ENCODE results near the gene PTGER4.
"Not testable (repeated sequence)": the region's sequence is repeated elsewhere in the genome, so short reads cannot be mapped to it uniquely, and the experiment has no call there.

Gene PTGER4

GRCh38 chr5:40679913-40680681 is at the start of gene PTGER4:
PTGER4 (plus strand) TSS chr5:40679915; CDS start chr5:40680994, 1,079 bp downstream.
- DNase-seq = no peak

- no peak for DNase-seq
Measured at GRCh38 chr5:40630126-40630525, 49.6 kb upstream of the PTGER4 start.

GRCh38 chr5:40631236-40631635 is 48.5 kb upstream of the PTGER4 start:
- no peak for DNase-seq

GRCh38 chr5:40634154-40634553 is 45.6 kb upstream of the PTGER4 start:
- no peak for DNase-seq

- DNase-seq = no peak
Measured at GRCh38 chr5:40634593-40634992, 45.1 kb upstream of the PTGER4 start.

- not testable (repeated sequence) for DNase-seq
Measured at GRCh38 chr5:40639531-40639930, 40.2 kb upstream of the PTGER4 start.

DNA sequence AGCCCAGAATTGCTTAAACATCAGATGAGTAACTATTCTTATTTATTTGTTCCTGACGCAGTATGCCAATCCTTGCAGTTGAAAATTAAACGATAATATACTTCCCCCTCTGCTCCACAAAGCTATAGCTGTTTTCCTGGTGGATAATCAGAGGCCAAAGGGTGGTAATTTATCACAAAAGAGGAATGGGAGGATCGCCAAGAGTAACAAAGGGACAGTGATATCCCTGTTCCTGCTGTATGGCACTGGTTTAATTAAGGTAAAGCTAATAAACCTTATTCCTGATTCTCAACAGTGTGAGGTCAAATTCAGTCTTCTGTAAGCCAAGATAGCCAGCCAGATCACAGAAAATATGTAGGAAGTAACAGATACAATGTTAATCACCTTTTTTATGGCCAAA is 33.4 kb upstream of the PTGER4 start:
- DNase-seq = no peak

DNA sequence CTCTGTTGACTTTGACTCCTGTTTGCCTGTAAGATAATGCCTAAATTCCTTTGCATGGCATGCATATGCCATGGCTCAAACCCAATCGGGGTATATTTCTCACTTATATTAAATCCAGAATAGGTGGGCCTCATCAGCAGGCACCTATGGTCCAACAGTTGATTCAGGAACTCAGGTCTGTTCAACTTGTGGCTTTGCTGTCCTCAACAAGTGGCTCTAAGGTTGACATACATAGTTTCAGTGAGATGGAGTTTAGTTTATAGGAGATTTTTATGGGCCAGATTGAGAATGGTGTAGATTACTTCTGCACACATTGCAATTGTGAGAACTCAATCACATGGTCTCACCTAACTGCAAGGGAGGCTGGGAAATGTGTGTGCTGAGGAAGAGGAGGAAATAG is 31.6 kb upstream of the PTGER4 start:
- DNase-seq = no peak

GRCh38 chr5:40649463-40650030 is 30.2 kb upstream of the PTGER4 start:
- DNase-seq = no peak

DNA sequence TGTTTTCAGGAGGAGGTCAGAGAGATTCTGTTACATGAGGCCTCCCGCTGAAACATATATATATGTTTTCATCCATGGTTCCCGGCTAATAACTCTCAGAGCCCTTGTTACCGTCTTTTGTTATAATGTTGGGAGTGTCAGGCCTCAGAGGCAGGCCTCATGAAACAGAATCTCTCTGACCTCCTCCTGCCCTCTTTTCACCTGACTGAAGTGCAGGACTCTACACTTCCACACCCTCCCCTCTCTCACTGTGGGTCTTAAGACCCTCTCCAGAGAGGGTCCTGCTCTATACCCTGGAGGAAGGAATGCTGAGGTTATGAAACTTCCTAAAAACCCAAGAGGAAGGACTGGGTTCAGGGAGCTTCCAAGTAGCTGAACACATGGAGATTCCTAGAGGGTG is 28.5 kb upstream of the PTGER4 start:
- DNase-seq = no peak

GRCh38 chr5:40652441-40653220 is 27.1 kb upstream of the PTGER4 start:
- DNase-seq = no peak

GRCh38 chr5:40653221-40654022 is 26.3 kb upstream of the PTGER4 start:
- no peak for DNase-seq

DNA sequence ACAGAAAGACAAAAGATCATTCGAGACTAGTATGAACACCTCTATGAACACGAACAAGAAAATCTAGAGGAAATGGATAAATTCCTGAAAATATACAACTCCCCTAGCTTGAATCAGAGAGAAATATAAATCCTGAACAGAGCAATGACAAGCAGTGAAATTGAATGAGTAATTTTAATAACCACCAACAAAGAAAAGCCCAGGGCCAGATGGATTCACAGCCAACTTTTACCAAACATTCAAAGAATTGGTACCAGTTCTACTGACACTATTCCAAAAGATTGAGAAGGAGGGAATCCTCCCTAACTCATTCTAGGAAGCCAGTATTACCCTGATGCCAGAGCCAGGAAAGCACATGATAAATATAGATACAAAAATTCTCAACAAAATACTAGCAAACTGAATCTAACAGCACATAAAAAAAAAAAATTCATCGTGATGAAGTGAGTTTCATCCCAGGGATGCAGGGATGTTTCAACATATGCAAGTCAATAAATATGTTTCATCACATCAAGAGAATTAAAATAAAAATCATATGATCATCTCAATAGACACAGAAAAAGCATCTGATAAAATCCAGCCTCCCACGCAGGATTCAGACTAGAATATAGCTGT is 25.2 kb upstream of the PTGER4 start:
- DNase-seq = no peak

DNA sequence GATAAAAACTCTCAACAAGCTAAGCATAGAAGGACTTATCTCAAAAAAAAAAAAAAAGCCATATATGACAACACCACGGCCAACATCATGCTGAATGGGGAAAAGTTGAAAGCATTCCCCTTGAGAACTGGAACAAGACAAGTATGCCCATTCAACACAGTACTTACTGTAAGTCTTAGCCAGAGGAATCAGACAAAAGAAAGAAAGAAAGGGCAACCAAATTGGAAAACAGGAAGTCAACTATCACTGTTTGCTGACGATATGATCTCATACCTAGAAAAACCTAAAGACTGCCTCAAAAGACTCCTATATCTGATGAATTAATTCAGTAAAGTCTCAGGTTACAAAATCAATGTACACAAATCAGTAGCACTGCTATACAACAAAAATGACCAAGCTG is 24.6 kb upstream of the PTGER4 start:
- no peak for DNase-seq

DNA sequence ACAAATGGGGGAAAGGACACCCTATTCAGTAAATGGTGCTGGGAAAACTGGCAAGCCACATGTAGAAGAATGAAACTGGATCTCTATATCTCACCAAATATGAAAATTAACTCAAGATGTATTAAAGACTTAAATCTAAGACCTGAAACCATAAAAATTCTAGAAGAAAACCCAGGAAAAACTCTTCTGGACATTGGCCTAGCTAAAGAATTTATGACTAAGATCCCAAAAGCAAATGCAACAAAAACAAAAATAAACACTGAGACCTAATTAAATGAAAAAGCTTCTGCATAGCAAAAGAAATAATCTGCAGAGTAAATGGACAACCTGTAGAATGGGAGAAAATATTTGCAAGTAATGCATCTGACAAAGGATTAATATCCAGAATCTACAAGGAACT is 23.6 kb upstream of the PTGER4 start:
- not testable (repeated sequence) for DNase-seq

- DNase-seq = no peak
Measured at GRCh38 chr5:40656766-40657165, 22.9 kb upstream of the PTGER4 start.

DNA sequence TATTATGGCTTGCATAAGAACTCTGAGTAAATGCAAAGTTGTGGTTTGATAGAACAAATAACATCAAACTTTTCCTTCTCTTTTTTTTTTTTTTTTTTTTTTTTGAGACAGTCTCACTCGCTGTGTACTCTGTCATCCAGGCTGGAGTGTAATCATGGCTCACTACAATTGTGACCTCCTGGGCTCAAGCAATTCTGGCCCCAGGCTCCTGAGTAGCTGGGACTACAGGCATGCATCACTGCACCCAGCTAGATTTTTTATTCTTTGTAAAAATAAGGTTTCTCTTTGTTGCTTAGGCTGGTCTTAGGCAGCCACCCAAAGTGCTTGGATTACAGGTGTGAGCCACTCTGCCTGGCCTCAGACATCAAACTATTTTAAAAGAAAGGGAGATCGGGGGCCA is 19.0 kb upstream of the PTGER4 start:
- no peak for DNase-seq

DNA sequence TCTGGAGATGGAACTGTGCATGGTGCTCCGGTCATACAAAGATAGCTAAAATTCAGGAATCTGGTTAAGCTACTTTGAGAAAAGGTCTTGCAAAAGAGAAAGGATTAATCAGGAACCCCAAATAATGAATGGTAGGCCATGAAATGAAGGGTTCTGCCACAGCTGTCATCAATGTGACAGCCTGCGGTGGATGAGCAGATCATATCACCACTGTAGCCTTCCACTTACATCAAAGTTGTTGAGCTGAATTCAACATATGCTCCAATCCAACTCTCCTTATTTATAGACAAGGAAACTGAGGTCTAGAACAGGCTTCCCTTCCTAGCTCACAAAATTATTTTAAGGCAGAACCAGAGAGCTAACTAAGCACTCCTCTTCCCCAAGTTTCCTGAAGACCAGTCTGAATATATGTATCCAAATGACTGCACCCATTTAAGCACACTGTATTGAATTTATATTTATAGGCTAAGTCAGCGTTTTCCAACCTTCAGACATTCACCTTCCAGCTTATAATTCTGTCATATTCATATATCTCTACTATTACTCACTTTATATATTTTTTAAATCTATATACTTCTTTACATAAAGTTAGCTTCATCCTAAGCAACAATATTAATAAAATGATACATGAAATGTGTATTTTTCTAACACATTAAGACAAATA is 13.9 kb upstream of the PTGER4 start:
- DNase-seq = no peak

DNA sequence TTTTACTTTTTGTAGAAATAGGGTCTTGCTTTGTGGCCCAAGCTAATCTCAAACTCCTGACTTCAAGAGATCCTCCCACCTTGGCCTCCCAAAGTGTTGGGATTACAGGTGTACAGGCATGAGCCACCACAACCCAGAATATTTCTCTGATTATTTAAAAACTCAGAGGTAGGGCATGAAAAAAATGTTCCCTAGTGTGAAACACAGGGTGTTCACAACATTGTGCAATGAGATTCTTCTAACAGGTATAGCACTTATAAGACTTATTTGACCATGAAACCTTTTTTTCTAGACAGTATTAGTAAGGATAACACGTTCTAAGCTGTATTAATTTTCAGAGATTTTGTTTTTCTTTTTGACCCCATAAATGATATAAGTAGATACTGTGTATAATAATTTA is 13.1 kb upstream of the PTGER4 start:
- DNase-seq = no peak

DNA sequence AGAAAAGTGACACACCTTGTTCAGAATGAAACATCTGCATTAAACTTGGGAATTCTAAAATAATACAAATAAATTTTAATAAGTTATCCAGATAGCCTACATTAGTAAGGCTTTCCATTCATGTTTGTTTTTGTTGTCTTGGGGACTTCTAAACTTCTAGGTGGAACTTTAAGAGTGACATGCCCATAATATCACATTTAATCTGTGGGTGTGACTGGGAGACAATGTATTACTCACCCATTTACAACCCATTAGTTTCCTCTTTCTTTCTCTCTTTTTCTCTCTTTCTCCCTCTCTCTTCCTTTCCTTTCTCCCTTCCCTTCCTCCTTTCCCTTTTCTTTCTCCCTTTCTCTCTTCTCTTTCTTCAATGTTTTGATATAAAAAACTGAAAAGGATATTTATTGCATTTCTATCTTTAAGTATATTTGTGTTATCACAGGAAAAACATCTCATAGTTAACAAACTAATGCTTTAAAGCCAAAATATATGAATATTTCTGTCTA is 12.5 kb upstream of the PTGER4 start:
- DNase-seq = no peak

GRCh38 chr5:40669606-40670390 is 9.9 kb upstream of the PTGER4 start:
- no peak for DNase-seq

Data from NCI-H510A (cell line).